Keratinocyte (primary cell): ENCODE results near the gene ARHGEF6. TPM values are rescaled to one million over a fixed set of nuclear protein-coding genes. Genes with fewer than 3 reads are reported as not detected.

Experiments used
- DNase-seq: peaks from one replicate; pipeline ENCODE4 v3.0.0-alpha.2; 2011; ENCODE audit warnings: low read depth, missing footprints, low spot score
- FAIRE-seq: peaks from 2 replicates; lab custom pipeline; 2011; peaks lifted over from hg19 to GRCh38; lab: Jason Lieb, UNC
- H2AFZ ChIP-seq: 2 replicates; pipeline ENCODE4 v1.6.0; 2012; ENCODE audit warnings: low read length, control low read depth, inconsistent platforms; ENCODE audit not compliant: control insufficient read depth
- H3K27ac ChIP-seq: 2 replicates; pipeline ENCODE4 v1.5.1; 2011; ENCODE audit warnings: low read length; ENCODE audit not compliant: control insufficient read depth, insufficient read depth
- H3K27me3 ChIP-seq: 3 replicates; pipeline ENCODE4 v1.6.0; 2011; ENCODE audit warnings: low read length; ENCODE audit not compliant: control insufficient read depth, insufficient read depth; ENCODE audit errors: extremely low read depth
- H3K36me3 ChIP-seq, 2 experiments: 2 replicates in 1 of 2; 3 replicates in 1 of 2; pipeline ENCODE4 v1.5.1; 2011; ENCODE audit warnings: low read length in 2 of 2, mild to moderate bottlenecking in 1 of 2; ENCODE audit not compliant: control insufficient read depth in 2 of 2, insufficient read depth in 2 of 2; ENCODE audit errors: extremely low read depth in 1 of 2
- H3K4me1 ChIP-seq: 3 replicates; pipeline ENCODE4 v1.5.1; 2011; ENCODE audit warnings: low read length; ENCODE audit not compliant: control insufficient read depth, insufficient read depth; ENCODE audit errors: extremely low read depth
- H3K4me2 ChIP-seq: 3 replicates; pipeline ENCODE4 v1.6.0; 2011; ENCODE audit warnings: low read depth, low read length; ENCODE audit not compliant: control insufficient read depth, insufficient read depth; ENCODE audit errors: extremely low read depth
- H3K4me3 ChIP-seq, 3 experiments: fragments of 200-600 bp in 1 of 3; sonication (generic) in 1 of 3; 2 replicates in 2 of 3; 3 replicates in 1 of 3; pipeline ENCODE4 v1.5.1; 2011 to 2016; ENCODE audit warnings: low read length in 3 of 3, mild to moderate bottlenecking in 3 of 3, control low read depth in 2 of 3, inconsistent platforms in 1 of 3, low read depth in 1 of 3, mixed read lengths in 1 of 3, mixed run types in 1 of 3, moderate library complexity in 1 of 3; ENCODE audit not compliant: control insufficient read depth in 2 of 3, insufficient read depth in 2 of 3; ENCODE audit errors: extremely low read depth in 1 of 3
- H3K79me2 ChIP-seq: 2 replicates; pipeline ENCODE4 v1.6.0; 2012; ENCODE audit warnings: low read length; ENCODE audit not compliant: control insufficient read depth, insufficient read depth
- H3K9ac ChIP-seq: 3 replicates; pipeline ENCODE4 v1.6.0; 2011; ENCODE audit warnings: low read length; ENCODE audit not compliant: control insufficient read depth, insufficient read depth; ENCODE audit errors: extremely low read depth
- H3K9me1 ChIP-seq: 3 replicates; pipeline ENCODE4 v1.6.0; 2011; ENCODE audit warnings: low read length; ENCODE audit not compliant: control insufficient read depth, insufficient read depth; ENCODE audit errors: extremely low read depth
- H3K9me3 ChIP-seq: 2 replicates; pipeline ENCODE4 v1.5.1; 2012; ENCODE audit warnings: low read depth, low read length; ENCODE audit not compliant: control insufficient read depth
- H4K20me1 ChIP-seq: 3 replicates; pipeline ENCODE4 v1.6.0; 2011; ENCODE audit warnings: low read length; ENCODE audit not compliant: control insufficient read depth, insufficient read depth; ENCODE audit errors: extremely low read depth
- EZH2 ChIP-seq: IDR thresholded peaks from one replicate; pipeline ENCODE4 v1.6.1; 2012; ENCODE audit warnings: inconsistent platforms, mild to moderate bottlenecking, low read length, moderate library complexity
- dilution Hi-C: fragments of 300-500 bp; cut with MboI; formaldehyde crosslinking; loops from one replicate; pipeline ENCODE4 v1.7.0; 2020; ENCODE audit warnings: low sequenced_read_pairs; ENCODE audit not compliant: extremely low pct_ligation_motif_present
- polyA minus RNA-seq, 3 experiments: library from RNA; depleted of rRNA, polyadenylated mRNA; stranded (reverse); fragments of >200 nt; gene quantifications; 1 replicate in 1 of 3; 2 replicates in 1 of 3; 3 replicates in 1 of 3; pipeline ENCODE4 v1.2.3, GENCODE V29; 2011
- polyA plus RNA-seq, 5 experiments: library from polyadenylated mRNA; depleted of rRNA in 3 of 5; stranded (reverse) in 3 of 5; stranded (forward) in 1 of 5; unstranded in 1 of 5; fragments of >200 nt; gene quantifications; 1 replicate in 1 of 5; 2 replicates in 3 of 5; 3 replicates in 1 of 5; pipeline versions ENCODE4 v1.2.1 to v1.2.3, GENCODE V29; 2011 to 2012; ENCODE audit warnings: missing spikeins in 2 of 5, low read depth in 1 of 5, low replicate concordance in 1 of 5
- TF ChIP-seq, protein P1 (sequence below), 3 experiments: IDR thresholded peaks in 1 of 3; conservative IDR thresholded peaks in 1 of 3; optimal IDR thresholded peaks in 1 of 3; 2 replicates in 2 of 3; 3 replicates in 1 of 3; pipeline versions ENCODE3 to v1.5.1; 2011; ENCODE audit warnings: low read length in 3 of 3, mild to moderate bottlenecking in 3 of 3, moderate library complexity in 2 of 3, control low read depth in 1 of 3, inconsistent platforms in 1 of 3; ENCODE audit not compliant: insufficient read depth in 2 of 3; ENCODE audit errors: extremely low read depth in 1 of 3

ARHGEF6 gene, protein sequence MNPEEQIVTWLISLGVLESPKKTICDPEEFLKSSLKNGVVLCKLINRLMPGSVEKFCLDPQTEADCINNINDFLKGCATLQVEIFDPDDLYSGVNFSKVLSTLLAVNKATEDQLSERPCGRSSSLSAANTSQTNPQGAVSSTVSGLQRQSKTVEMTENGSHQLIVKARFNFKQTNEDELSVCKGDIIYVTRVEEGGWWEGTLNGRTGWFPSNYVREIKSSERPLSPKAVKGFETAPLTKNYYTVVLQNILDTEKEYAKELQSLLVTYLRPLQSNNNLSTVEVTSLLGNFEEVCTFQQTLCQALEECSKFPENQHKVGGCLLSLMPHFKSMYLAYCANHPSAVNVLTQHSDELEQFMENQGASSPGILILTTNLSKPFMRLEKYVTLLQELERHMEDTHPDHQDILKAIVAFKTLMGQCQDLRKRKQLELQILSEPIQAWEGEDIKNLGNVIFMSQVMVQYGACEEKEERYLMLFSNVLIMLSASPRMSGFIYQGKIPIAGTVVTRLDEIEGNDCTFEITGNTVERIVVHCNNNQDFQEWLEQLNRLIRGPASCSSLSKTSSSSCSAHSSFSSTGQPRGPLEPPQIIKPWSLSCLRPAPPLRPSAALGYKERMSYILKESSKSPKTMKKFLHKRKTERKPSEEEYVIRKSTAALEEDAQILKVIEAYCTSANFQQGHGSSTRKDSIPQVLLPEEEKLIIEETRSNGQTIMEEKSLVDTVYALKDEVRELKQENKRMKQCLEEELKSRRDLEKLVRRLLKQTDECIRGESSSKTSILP
- polyA plus RNA-seq (0.09 to 0.42 TPM (median 0.18 TPM) in 3 replicates), polyA minus RNA-seq (0.13 to 0.36 TPM in 2 of 3 replicates, not detected in the other)
- polyA plus RNA-seq (2011; ENCODE audit: low read depth): 0.14 TPM
- 0.23 and 0.26 TPM in 2 replicates for polyA plus RNA-seq (2011; cell fraction: cytosol; rRNA removed)
- polyA plus RNA-seq (2011; cell fraction: nucleus; rRNA removed): 0.29 and 0.43 TPM in 2 replicates
- 0.09 and 0.14 TPM in 2 replicates for polyA plus RNA-seq (2012; ENCODE audit: low replicate concordance)
- polyA minus RNA-seq (2011; cell fraction: cytosol; rRNA and poly(A)+ RNA removed): not detected
- 0.21 and 0.39 TPM in 2 replicates for polyA minus RNA-seq (2011; cell fraction: nucleus; rRNA and poly(A)+ RNA removed)

DNA sequence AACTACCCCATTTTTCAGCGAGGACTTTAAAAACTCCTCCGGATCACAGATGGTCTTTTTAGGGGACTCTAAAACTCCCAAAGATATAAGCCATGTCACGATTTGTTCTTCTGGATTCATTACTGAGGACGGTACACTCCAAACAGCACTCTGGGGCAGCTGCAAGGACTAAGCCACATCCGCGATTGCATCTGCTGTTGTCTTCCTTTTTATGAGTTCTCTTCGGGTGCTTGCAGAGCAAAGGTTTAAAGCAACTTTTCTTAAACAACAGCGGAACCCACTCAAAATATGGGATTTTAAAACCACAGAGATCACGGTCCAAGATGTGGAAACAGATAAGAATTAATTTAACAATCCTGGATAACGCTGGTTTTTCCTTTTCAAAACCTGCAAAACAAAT lies at the start of gene ARHGEF6:
TSS of gene ARHGEF6 (minus strand) at position 170 of the 400 bp plus-strand sequence. CDS start at position 120, 50 bp downstream.
- no peak within 1 kb of the TSS for H3K4me2 ChIP-seq
- H3K9me1 ChIP-seq: no peaks in the 10 kb centered on the region
- dilution Hi-C loops: no loop called here
- DNase-seq: no peak
- no peaks in the 10 kb centered on the region for H3K79me2 ChIP-seq
- no peak within 1 kb of the TSS for H2AFZ ChIP-seq
- no peak within 1 kb of the TSS for H3K27ac ChIP-seq
- no peak for TF ChIP-seq EZH2
- TF ChIP-seq, protein P1, sequence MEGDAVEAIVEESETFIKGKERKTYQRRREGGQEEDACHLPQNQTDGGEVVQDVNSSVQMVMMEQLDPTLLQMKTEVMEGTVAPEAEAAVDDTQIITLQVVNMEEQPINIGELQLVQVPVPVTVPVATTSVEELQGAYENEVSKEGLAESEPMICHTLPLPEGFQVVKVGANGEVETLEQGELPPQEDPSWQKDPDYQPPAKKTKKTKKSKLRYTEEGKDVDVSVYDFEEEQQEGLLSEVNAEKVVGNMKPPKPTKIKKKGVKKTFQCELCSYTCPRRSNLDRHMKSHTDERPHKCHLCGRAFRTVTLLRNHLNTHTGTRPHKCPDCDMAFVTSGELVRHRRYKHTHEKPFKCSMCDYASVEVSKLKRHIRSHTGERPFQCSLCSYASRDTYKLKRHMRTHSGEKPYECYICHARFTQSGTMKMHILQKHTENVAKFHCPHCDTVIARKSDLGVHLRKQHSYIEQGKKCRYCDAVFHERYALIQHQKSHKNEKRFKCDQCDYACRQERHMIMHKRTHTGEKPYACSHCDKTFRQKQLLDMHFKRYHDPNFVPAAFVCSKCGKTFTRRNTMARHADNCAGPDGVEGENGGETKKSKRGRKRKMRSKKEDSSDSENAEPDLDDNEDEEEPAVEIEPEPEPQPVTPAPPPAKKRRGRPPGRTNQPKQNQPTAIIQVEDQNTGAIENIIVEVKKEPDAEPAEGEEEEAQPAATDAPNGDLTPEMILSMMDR (optimal IDR thresholded peaks at IDR 0.05 in 1 of 3, IDR thresholded peaks at IDR 0.05 in 1 of 3, conservative IDR thresholded peaks at IDR 0.05 in 1 of 3; ENCODE audit: extremely low read depth in 1 of 3, insufficient read depth in 2 of 3, low read length in 3 of 3): no peak
- H4K20me1 ChIP-seq: no peaks in the 10 kb centered on the region
- H3K9ac ChIP-seq: no peak within 1 kb of the TSS
- H3K36me3 ChIP-seq: no peaks in the 10 kb centered on the region
- no peaks in the 10 kb centered on the region for H3K4me1 ChIP-seq
- no peak within 1 kb of the TSS for H3K4me3 ChIP-seq
- H3K9me3 ChIP-seq: no peaks in the 10 kb centered on the region
- H3K27me3 ChIP-seq: no peaks in the 10 kb centered on the region
- no peak for FAIRE-seq

DNA sequence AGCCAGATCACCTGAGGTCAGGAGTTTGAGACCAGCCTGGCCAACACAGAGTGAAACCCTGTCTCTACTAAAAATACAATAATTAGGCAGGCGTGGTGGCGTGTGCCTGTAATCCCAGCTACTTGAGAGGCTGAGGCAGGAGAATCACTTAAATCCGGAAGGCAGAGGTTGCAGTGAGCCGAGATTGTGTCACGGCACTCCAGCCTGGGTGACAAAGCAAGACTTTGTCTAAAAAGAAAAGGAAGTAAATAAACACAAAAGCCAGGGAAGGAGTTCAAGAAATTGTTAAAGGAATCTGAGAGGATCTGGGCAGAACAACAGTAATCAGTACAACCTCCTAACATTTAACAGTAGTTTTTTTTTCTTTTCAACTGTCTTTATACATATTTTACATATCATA lies 48.7 kb upstream of the ARHGEF6 start:
- FAIRE-seq: no peak
- no peak overlapping the region for H3K4me3 ChIP-seq
- dilution Hi-C loops: no loop called here

More for the DNA sequence above, 48.7 kb upstream of the ARHGEF6 start:
- Histone ChIP-seq H3K79me2 (no peaks in the 10 kb centered on the region), H3K4me2 (no peak overlapping the region), H3K9me3 (no peaks in the 10 kb centered on the region), H4K20me1 (no peaks in the 10 kb centered on the region), H3K9ac (no peak overlapping the region), H3K27me3 (no peaks in the 10 kb centered on the region), H3K36me3 (no peaks in the 10 kb centered on the region), H2AFZ (no peak overlapping the region), H3K9me1 (no peaks in the 10 kb centered on the region), H3K27ac (no peak overlapping the region), H3K4me1 (no peaks in the 10 kb centered on the region)
- TF ChIP-seq, protein P1 (optimal IDR thresholded peaks at IDR 0.05 in 1 of 3, IDR thresholded peaks at IDR 0.05 in 1 of 3, conservative IDR thresholded peaks at IDR 0.05 in 1 of 3; ENCODE audit: extremely low read depth in 1 of 3, insufficient read depth in 2 of 3, low read length in 3 of 3): no peak
- no peak for DNase-seq
